HCT116 (cell line): ENCODE results near the gene CDON.

Source experiments
- ATF3 ChIP-seq: IDR thresholded peaks from 2 replicates; pipeline ENCODE4 v1.6.1; 2012
- CTCF ChIP-seq, 3 experiments: fragments of 200-600 bp in 1 of 3; sonication (generic) in 1 of 3; IDR thresholded peaks in 2 of 3; conservative IDR thresholded peaks in 1 of 3; 2 replicates each; pipeline ENCODE4 v1.5.1; 2012 to 2017; ENCODE audit warnings: low read depth in 2 of 3, low read length in 2 of 3, antibody characterized with exemption in 1 of 3, borderline replicate concordance in 1 of 3, control low read depth in 1 of 3, mild to moderate bottlenecking in 1 of 3, mixed read lengths in 1 of 3, mixed run types in 1 of 3, moderate library complexity in 1 of 3; ENCODE audit not compliant: insufficient read depth in 1 of 3
- EZH2phosphoT487 ChIP-seq: fragments of 200-600 bp; IDR thresholded peaks from 2 replicates; pipeline ENCODE4 v1.6.1; 2018; ENCODE audit warnings: antibody characterized with exemption, borderline replicate concordance
- YY1 ChIP-seq: IDR thresholded peaks from 2 replicates; pipeline ENCODE4 v1.6.1; 2011; ENCODE audit warnings: low read length, low read depth, moderate library complexity, mild to moderate bottlenecking; ENCODE audit not compliant: insufficient replicate concordance; ENCODE audit errors: extremely low read depth

GRCh38 chr11:126076641-126077040 is 14.0 kb upstream of the CDON start:
- TF ChIP-seq CTCF (IDR thresholded peaks at IDR 0.05 in 2 of 3, conservative IDR thresholded peaks at IDR 0.05 in 1 of 3; ENCODE audit: borderline replicate concordance in 1 of 3, insufficient read depth in 1 of 3, low read depth in 2 of 3, low read length in 2 of 3): no peak
- TF ChIP-seq ATF3: no peak
- no peak for TF ChIP-seq EZH2phosphoT487
- TF ChIP-seq YY1: no peak
